Neutrophil (primary cell): Measurements from ENCODE around the gene ITIH5.

Experiments
- H3K27ac ChIP-seq: fragments of 200-600 bp; sonication (generic); 2 replicates; pipeline ENCODE4 v1.5.1; 2016; ENCODE audit warnings: mild to moderate bottlenecking, moderate library complexity
- H3K27me3 ChIP-seq: fragments of 200-600 bp; sonication (generic); 2 replicates; pipeline ENCODE4 v1.6.0; 2016; ENCODE audit warnings: mild to moderate bottlenecking
- H3K36me3 ChIP-seq: fragments of 200-600 bp; sonication (generic); 2 replicates; pipeline ENCODE4 v1.5.1; 2017
- H3K4me1 ChIP-seq, 2 experiments: fragments of 200-600 bp in 1 of 2; sonication (generic) in 1 of 2; 1 replicate in 1 of 2; 2 replicates in 1 of 2; pipeline versions ENCODE4 v1.5.1 to v1.6.1; 2013 to 2016; ENCODE audit warnings: low read depth in 1 of 2, low read length in 1 of 2, mild to moderate bottlenecking in 1 of 2, moderate library complexity in 1 of 2; ENCODE audit not compliant: control insufficient read depth in 1 of 2, insufficient read depth in 1 of 2
- H3K4me3 ChIP-seq, 2 experiments: fragments of 200-600 bp in 1 of 2; sonication (generic) in 1 of 2; 1 replicate in 1 of 2; 2 replicates in 1 of 2; pipeline ENCODE4 v1.5.1; 2013 to 2016; ENCODE audit warnings: low read depth in 1 of 2, low read length in 1 of 2, mild to moderate bottlenecking in 1 of 2, moderate library complexity in 1 of 2
- H3K9me3 ChIP-seq: fragments of 200-600 bp; sonication (generic); 2 replicates; pipeline ENCODE4 v1.5.1; 2016
- TF ChIP-seq, protein P1 (sequence below): fragments of 200-600 bp; sonication (generic); IDR thresholded peaks from 2 replicates; pipeline ENCODE4 v1.5.1; 2016; ENCODE audit warnings: antibody characterized with exemption

ITIH5 gene

DNA sequence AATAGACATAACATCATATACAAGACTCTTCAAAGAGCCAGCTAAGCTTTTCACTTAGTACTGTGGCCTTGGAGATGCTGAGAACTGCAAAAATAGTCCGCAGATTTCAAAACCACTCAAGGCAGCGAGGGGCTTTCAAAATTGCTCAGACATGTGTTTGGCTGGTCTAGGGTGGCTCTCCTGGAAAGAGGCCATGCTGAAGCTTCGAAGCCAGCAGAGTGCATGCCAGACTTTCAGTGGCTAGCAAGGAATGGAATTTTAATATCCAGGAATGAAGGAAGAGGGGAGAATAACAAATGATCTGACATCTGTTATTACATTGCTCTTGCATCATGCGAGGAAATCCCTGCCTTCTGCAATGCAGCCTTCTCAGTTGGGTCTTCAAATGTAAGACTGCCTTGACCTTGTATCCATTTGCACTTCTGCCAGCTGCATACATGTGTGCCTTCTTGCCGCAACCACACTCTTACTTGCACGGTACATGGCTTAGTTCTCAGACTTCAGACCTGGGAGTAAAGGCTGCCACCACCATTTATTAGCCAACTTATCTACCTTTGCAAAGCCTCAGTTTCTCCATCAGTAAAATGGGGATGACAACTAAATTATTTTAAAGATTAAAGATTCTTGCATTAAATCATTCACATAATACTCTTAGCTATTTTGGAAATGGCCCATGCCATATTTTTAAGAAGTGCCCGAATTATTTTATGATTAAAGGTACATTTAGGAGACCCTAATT, 55.9 kb downstream of the ITIH5 start:
- H3K9me3 ChIP-seq = no peaks in the 10 kb centered on the region
- TF ChIP-seq, protein P1, sequence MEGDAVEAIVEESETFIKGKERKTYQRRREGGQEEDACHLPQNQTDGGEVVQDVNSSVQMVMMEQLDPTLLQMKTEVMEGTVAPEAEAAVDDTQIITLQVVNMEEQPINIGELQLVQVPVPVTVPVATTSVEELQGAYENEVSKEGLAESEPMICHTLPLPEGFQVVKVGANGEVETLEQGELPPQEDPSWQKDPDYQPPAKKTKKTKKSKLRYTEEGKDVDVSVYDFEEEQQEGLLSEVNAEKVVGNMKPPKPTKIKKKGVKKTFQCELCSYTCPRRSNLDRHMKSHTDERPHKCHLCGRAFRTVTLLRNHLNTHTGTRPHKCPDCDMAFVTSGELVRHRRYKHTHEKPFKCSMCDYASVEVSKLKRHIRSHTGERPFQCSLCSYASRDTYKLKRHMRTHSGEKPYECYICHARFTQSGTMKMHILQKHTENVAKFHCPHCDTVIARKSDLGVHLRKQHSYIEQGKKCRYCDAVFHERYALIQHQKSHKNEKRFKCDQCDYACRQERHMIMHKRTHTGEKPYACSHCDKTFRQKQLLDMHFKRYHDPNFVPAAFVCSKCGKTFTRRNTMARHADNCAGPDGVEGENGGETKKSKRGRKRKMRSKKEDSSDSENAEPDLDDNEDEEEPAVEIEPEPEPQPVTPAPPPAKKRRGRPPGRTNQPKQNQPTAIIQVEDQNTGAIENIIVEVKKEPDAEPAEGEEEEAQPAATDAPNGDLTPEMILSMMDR = no peak
- no peaks in the 10 kb centered on the region for H3K36me3 ChIP-seq
- no peak overlapping the region for H3K4me3 ChIP-seq
- H3K4me1 ChIP-seq = no peaks in the 10 kb centered on the region
- H3K27ac ChIP-seq = no peak overlapping the region
- H3K27me3 ChIP-seq = peaks cover 10% of the 10 kb centered on the region

DNA sequence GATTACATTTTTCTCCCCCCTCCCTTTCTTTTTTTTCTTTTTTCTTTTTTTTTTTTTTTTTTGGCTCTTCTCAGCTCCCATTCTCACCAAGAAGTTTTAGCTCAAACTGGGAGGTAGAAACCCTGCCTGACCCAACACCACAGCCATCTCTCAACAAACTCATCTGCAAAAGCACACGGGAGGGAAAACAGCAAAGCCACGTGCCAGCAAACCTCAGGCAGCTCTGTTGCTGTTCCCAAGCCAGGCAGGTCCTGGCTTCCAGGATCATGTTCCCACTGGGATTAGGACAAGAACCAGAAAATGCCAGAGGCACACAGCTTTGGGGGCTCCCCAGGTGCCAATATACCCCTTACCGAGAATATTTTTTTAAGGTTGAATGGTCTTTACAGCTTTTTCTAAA, 56.7 kb downstream of the ITIH5 start:
- TF ChIP-seq, protein P1 = no peak
- Histone ChIP-seq H3K27ac (no peak overlapping the region), H3K4me3 (no peak overlapping the region), H3K4me1 (no peaks in the 10 kb centered on the region), H3K27me3 (peaks cover 10% of the 10 kb centered on the region), H3K36me3 (no peaks in the 10 kb centered on the region), H3K9me3 (no peaks in the 10 kb centered on the region)

DNA sequence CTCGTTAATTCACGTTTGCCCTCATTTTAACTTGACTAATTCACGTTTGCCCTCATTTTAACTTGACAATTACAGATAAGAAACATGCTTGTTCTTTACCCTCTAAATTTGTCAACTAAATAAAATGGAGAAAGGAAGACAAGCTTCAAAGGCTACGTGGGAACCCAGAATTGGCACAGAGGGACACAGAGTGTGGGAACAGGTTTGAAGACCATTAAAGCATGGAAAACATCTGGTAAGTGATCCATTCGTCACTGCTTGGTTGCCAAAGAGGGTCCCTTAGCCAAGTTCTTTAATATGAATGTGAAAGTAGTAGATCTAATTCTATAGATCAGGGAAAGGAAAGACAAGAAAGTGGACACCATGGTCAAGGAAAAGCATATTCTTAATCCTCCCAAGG, 57.2 kb downstream of the ITIH5 start:
- Histone ChIP-seq H3K4me1 (no peaks in the 10 kb centered on the region), H3K9me3 (no peaks in the 10 kb centered on the region), H3K4me3 (no peak overlapping the region), H3K27me3 (peaks cover 10% of the 10 kb centered on the region), H3K27ac (no peak overlapping the region), H3K36me3 (no peaks in the 10 kb centered on the region)
- TF ChIP-seq, protein P1 = no peak

DNA sequence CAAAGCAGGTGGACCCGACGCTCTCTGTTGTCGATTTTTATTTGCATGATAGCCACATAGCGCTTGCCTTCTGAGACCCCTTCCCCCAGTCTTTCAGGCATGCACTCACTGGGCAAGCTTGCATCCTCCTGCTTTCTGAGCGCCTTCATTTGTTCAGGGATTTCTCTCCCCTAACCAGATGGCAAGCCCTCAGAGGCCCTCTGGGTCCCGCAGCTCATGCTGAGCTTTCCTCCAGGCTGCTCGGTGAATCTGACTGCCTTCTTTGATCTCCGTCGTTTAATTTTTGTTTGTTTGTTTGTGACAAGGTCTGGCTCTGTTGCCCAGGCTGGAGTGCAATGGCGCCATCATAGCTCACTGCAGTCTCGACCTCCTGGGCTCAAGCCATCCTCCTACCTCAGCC, 58.8 kb downstream of the ITIH5 start:
- H3K27ac ChIP-seq = no peak overlapping the region
- H3K4me3 ChIP-seq = no peak overlapping the region
- H3K36me3 ChIP-seq = no peaks in the 10 kb centered on the region
- H3K9me3 ChIP-seq = no peaks in the 10 kb centered on the region
- TF ChIP-seq, protein P1 = no peak
- no peaks in the 10 kb centered on the region for H3K4me1 ChIP-seq
- peaks cover 10% of the 10 kb centered on the region for H3K27me3 ChIP-seq

DNA sequence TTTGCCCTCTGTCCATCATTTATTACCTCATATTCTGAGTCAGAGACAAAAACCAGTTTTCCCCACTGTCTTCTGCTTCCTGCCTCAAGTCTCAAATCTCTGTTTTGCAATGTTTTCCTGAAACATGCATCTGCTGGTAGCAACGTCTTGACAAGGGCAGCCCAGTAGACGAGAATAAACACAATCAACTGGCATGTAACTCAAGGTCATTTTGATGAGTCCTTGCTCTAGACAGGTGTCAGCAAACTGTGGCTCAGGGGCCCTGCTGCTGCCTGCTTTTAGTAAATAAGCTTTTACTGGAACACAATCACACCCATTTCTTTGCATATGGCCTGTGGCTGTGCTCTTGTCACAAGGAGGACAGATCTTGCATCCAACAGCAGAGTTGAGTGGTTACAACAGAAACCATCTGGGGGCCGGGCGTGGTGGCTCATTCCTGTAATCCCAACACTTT, 59.8 kb downstream of the ITIH5 start:
- Histone ChIP-seq H3K27ac (no peak overlapping the region), H3K9me3 (no peaks in the 10 kb centered on the region), H3K27me3 (peaks cover 10% of the 10 kb centered on the region), H3K4me1 (no peaks in the 10 kb centered on the region), H3K36me3 (no peaks in the 10 kb centered on the region), H3K4me3 (no peak overlapping the region)
- TF ChIP-seq, protein P1 = no peak
